H1 (cell line): Measurements from ENCODE around the gene PLIN1. TPM values are rescaled to one million over a fixed set of nuclear protein-coding genes. Genes with fewer than 3 reads are reported as not detected.

ENCODE experiments used
- CTCF ChIA-PET: fragments of 300-600 bp; sonication (Branson Sonifier 250); formaldehyde crosslinking; loops from one replicate; lab custom pipeline; 2021; ENCODE audit not compliant: partially characterized antibody; lab: Charles Lee
- POLR2A ChIA-PET: fragments of 300-600 bp; sonication (Branson Sonifier 250); formaldehyde crosslinking; loops from one replicate; lab custom pipeline; 2021; ENCODE audit warnings: inconsistent platforms; ENCODE audit not compliant: partially characterized antibody; lab: Charles Lee
- DNase-seq, 2 experiments: peaks; one replicate each; pipeline versions ENCODE4 v3.0.0 to v3.0.0-alpha.2; 2010 to 2022; ENCODE audit warnings: low spot score in 2 of 2, low read depth in 1 of 2, mixed read lengths in 1 of 2
- FAIRE-seq: peaks from 2 replicates; lab custom pipeline; 2011; peaks lifted over from hg19 to GRCh38; lab: Jason Lieb, UNC
- H2AFZ ChIP-seq: 2 replicates; pipeline ENCODE4 v1.8.1; 2012; ENCODE audit warnings: low read length, inconsistent platforms
- H2AK5ac ChIP-seq: 2 replicates; pipeline ENCODE4 v1.6.1; 2013; ENCODE audit warnings: low read depth, low read length
- H2BK120ac ChIP-seq: replicated peaks from 2 replicates; pipeline ENCODE3; 2013; ENCODE audit warnings: low read depth, low read length, inconsistent platforms
- H2BK12ac ChIP-seq: 2 replicates; pipeline ENCODE4 v1.6.1; 2013; ENCODE audit warnings: low read depth, low read length
- H2BK15ac ChIP-seq: 2 replicates; pipeline ENCODE4 v1.6.1; 2013; ENCODE audit warnings: low read length
- H2BK20ac ChIP-seq: 2 replicates; pipeline ENCODE4 v1.6.1; 2013; ENCODE audit warnings: low read length
- H2BK5ac ChIP-seq: 2 replicates; pipeline ENCODE4 v1.6.1; 2013; ENCODE audit warnings: low read depth, low read length
- H3K14ac ChIP-seq: 2 replicates; pipeline ENCODE4 v1.6.1; 2013; ENCODE audit warnings: inconsistent platforms; ENCODE audit not compliant: insufficient read length
- H3K18ac ChIP-seq: 2 replicates; pipeline ENCODE4 v1.6.1; 2013; ENCODE audit warnings: low read length; ENCODE audit errors: extremely low read depth
- H3K23ac ChIP-seq: 2 replicates; pipeline ENCODE4 v1.6.1; 2013; ENCODE audit warnings: inconsistent platforms; ENCODE audit not compliant: insufficient read length
- H3K23me2 ChIP-seq: 2 replicates; pipeline ENCODE4 v1.6.1; 2013; ENCODE audit warnings: low read depth, low read length
- H3K27ac ChIP-seq: 2 replicates; pipeline ENCODE4 v1.6.1; 2011; ENCODE audit warnings: low read depth, low read length, inconsistent platforms
- H3K27me3 ChIP-seq, 4 experiments: replicated peaks in 1 of 4; 1 replicate in 1 of 4; 2 replicates in 3 of 4; pipeline versions ENCODE4 v1.6.1 to v1.8.1; 2011 to 2013; ENCODE audit warnings: low read length in 3 of 4, mild to moderate bottlenecking in 3 of 4, inconsistent platforms in 2 of 4, mixed read lengths in 2 of 4, moderate library complexity in 1 of 4; ENCODE audit not compliant: control insufficient read depth in 3 of 4, insufficient read depth in 3 of 4; ENCODE audit errors: extremely low read depth in 1 of 4
- H3K36me3 ChIP-seq, 4 experiments: 2 replicates each; pipeline versions ENCODE4 v1.6.1 to v1.8.1; 2011 to 2013; ENCODE audit warnings: mild to moderate bottlenecking in 4 of 4, low read length in 3 of 4, moderate library complexity in 2 of 4, control low read depth in 1 of 4, inconsistent platforms in 1 of 4; ENCODE audit not compliant: insufficient read depth in 4 of 4, control insufficient read depth in 2 of 4
- H3K4ac ChIP-seq: replicated peaks from 2 replicates; pipeline ENCODE3; 2013; ENCODE audit warnings: low read length, low read depth, mixed read lengths, inconsistent platforms; ENCODE audit not compliant: insufficient read length
- H3K4me1 ChIP-seq, 4 experiments: replicated peaks in 1 of 4; 1 replicate in 1 of 4; 2 replicates in 3 of 4; pipeline versions ENCODE4 v1.6.1 to v1.8.1; 2011 to 2013; ENCODE audit warnings: low read length in 3 of 4, inconsistent platforms in 2 of 4, mixed read lengths in 1 of 4; ENCODE audit not compliant: insufficient read depth in 4 of 4, control insufficient read depth in 3 of 4
- H3K4me2 ChIP-seq, 2 experiments: 2 replicates each; pipeline versions ENCODE4 v1.6.1 to v1.8.1; 2011 to 2013; ENCODE audit warnings: low read depth in 2 of 2, low read length in 2 of 2, control low read depth in 1 of 2, inconsistent platforms in 1 of 2, mild to moderate bottlenecking in 1 of 2; ENCODE audit not compliant: insufficient read depth in 1 of 2
- H3K4me3 ChIP-seq, 4 experiments: fragments of 200-600, 300-600 bp in 1 of 4; sonication (generic), shearing (Covaris generic), sonication (Bioruptor Twin) in 1 of 4; 2 replicates each; pipeline versions ENCODE4 v1.5.1 to v1.8.1; 2011 to 2016; ENCODE audit warnings: low read length in 4 of 4, low read depth in 3 of 4, control low read depth in 2 of 4, inconsistent platforms in 2 of 4, mild to moderate bottlenecking in 2 of 4, mixed read lengths in 1 of 4, moderate library complexity in 1 of 4; ENCODE audit not compliant: insufficient read depth in 2 of 4; ENCODE audit errors: extremely low read depth in 1 of 4
- H3K56ac ChIP-seq: replicated peaks from 2 replicates; pipeline ENCODE3; 2013; ENCODE audit warnings: low read depth, mild to moderate bottlenecking, mixed read lengths, low read length, inconsistent platforms; ENCODE audit not compliant: insufficient read length
- H3K79me1 ChIP-seq: 2 replicates; pipeline ENCODE4 v1.6.1; 2013; ENCODE audit warnings: low read depth, low read length, control low read depth
- H3K79me2 ChIP-seq, 2 experiments: 2 replicates each; pipeline versions ENCODE4 v1.6.1 to v1.8.1; 2012 to 2013; ENCODE audit warnings: low read length in 2 of 2, mild to moderate bottlenecking in 2 of 2, inconsistent platforms in 1 of 2; ENCODE audit not compliant: insufficient read depth in 2 of 2, control insufficient read depth in 1 of 2
- H3K9ac ChIP-seq, 4 experiments: replicated peaks in 1 of 4; 1 replicate in 1 of 4; 2 replicates in 3 of 4; pipeline versions ENCODE4 v1.6.1 to v1.8.1; 2011 to 2013; ENCODE audit warnings: low read depth in 3 of 4, low read length in 3 of 4, control low read depth in 2 of 4, mild to moderate bottlenecking in 2 of 4, moderate library complexity in 2 of 4, inconsistent platforms in 1 of 4; ENCODE audit errors: extremely low read depth in 1 of 4
- H3K9me3 ChIP-seq, 2 experiments: 2 replicates each; pipeline versions ENCODE4 v1.6.1 to v1.8.1; 2012 to 2013; ENCODE audit warnings: mild to moderate bottlenecking in 2 of 2, moderate library complexity in 2 of 2, control low read depth in 1 of 2, inconsistent platforms in 1 of 2, low read depth in 1 of 2, low read length in 1 of 2, mixed read lengths in 1 of 2; ENCODE audit not compliant: insufficient read depth in 2 of 2
- H4K20me1 ChIP-seq, 2 experiments: replicated peaks in 1 of 2; 2 replicates each; pipeline versions ENCODE3 to v1.8.1; 2011 to 2013; ENCODE audit warnings: inconsistent platforms in 2 of 2, low read length in 2 of 2, mild to moderate bottlenecking in 1 of 2; ENCODE audit not compliant: insufficient read depth in 2 of 2, control insufficient read depth in 1 of 2
- H4K5ac ChIP-seq: 2 replicates; pipeline ENCODE4 v1.6.1; 2013; ENCODE audit warnings: low read length, low read depth, mixed read lengths, inconsistent platforms; ENCODE audit not compliant: insufficient read length
- H4K8ac ChIP-seq: 2 replicates; pipeline ENCODE4 v1.8.0; 2013; ENCODE audit warnings: mild to moderate bottlenecking, moderate library complexity, low read length, inconsistent platforms; ENCODE audit not compliant: insufficient read depth; ENCODE audit errors: extremely low read depth
- H4K91ac ChIP-seq: replicated peaks from 2 replicates; pipeline ENCODE3; 2013; ENCODE audit warnings: low read length, mixed read lengths, inconsistent platforms; ENCODE audit not compliant: insufficient read length
- CBX8 ChIP-seq: fragments of 300-800, 300-1000 bp; sonication (generic); IDR thresholded peaks from 2 replicates; pipeline ENCODE4 v1.7.1; 2016; ENCODE audit warnings: low read depth, low read length, borderline replicate concordance
- CEBPB ChIP-seq: IDR thresholded peaks from 2 replicates; pipeline ENCODE4 v1.6.1; 2012; ENCODE audit warnings: low read depth, low read length
- CHD1 ChIP-seq: IDR thresholded peaks from 2 replicates; pipeline ENCODE4 v1.6.1; 2012; ENCODE audit warnings: low read depth, low read length, improper control_type of control experiment
- CHD2 ChIP-seq: IDR thresholded peaks from 2 replicates; pipeline ENCODE4 v1.6.1; 2012; ENCODE audit warnings: low read length, improper control_type of control experiment
- KDM1A ChIP-seq: fragments of 200-600, 300-600 bp; sonication (generic); IDR thresholded peaks from 2 replicates; pipeline ENCODE4 v1.7.1; 2016; ENCODE audit warnings: mild to moderate bottlenecking, low read length, borderline replicate concordance
- KDM5A ChIP-seq: fragments of 200-600 bp; IDR thresholded peaks from 2 replicates; pipeline ENCODE4 v1.7.1; 2012; ENCODE audit warnings: mild to moderate bottlenecking, low read length, inconsistent platforms, mixed read lengths
- PHF8 ChIP-seq: fragments of 200-600 bp; sonication (generic); conservative IDR thresholded peaks from 2 replicates; pipeline ENCODE4 v1.7.1; 2012; ENCODE audit warnings: low read depth, mild to moderate bottlenecking, inconsistent platforms, low read length, moderate library complexity
- POLR2AphosphoS5 ChIP-seq: IDR thresholded peaks from 2 replicates; pipeline ENCODE4 v1.6.1; 2011; ENCODE audit warnings: low read depth, low read length
- RXRA ChIP-seq: IDR thresholded peaks from 2 replicates; pipeline ENCODE4 v1.6.1; 2011; ENCODE audit warnings: low read depth, mild to moderate bottlenecking, low read length, moderate library complexity; ENCODE audit not compliant: insufficient read depth
- SIRT6 ChIP-seq: IDR thresholded peaks from one replicate; pipeline ENCODE4 v1.7.1; 2012; ENCODE audit warnings: low read length, inconsistent platforms
- SIX5 ChIP-seq: IDR thresholded peaks from 2 replicates; pipeline ENCODE4 v1.6.1; 2011; ENCODE audit warnings: mild to moderate bottlenecking, low read depth, low read length
- SP1 ChIP-seq: IDR thresholded peaks from 2 replicates; pipeline ENCODE4 v1.6.1; 2011; ENCODE audit warnings: low read depth, low read length
- TAF1 ChIP-seq: IDR thresholded peaks from 2 replicates; pipeline ENCODE4 v1.6.1; 2011; ENCODE audit warnings: mild to moderate bottlenecking, low read depth, low read length
- TBP ChIP-seq: IDR thresholded peaks from 2 replicates; pipeline ENCODE4 v1.6.1; 2011; ENCODE audit warnings: low read depth, low read length, improper control_type of control experiment
- TEAD4 ChIP-seq: IDR thresholded peaks from 2 replicates; pipeline ENCODE4 v1.6.1; 2012; ENCODE audit warnings: low read depth, low read length, inconsistent platforms, mixed read lengths
- YY1 ChIP-seq: IDR thresholded peaks from 2 replicates; pipeline ENCODE4 v1.6.1; 2011; ENCODE audit warnings: low read depth, mild to moderate bottlenecking, low read length
- whole genome bisulfite sequencing, 2 experiments: shearing (Covaris generic) in 1 of 2; methylation state at CpG; one replicate each; pipeline versions ENCODE4 v1.1.6 to v1.1.7; 2013 to 2015; ENCODE audit warnings: low lambda C conversion rate in 2 of 2, mixed read lengths in 2 of 2, inconsistent platforms in 1 of 2, low coverage in 1 of 2, missing lambda C conversion rate in 1 of 2; ENCODE audit not compliant: insufficient replicate concordance in 2 of 2, insufficient coverage in 1 of 2, insufficient read length in 1 of 2; ENCODE audit errors: extremely low coverage in 1 of 2, missing lambda C conversion rate in 1 of 2; 5-methylcytosine and 5-hydroxymethylcytosine counted together
- polyA plus RNA-seq, 7 experiments: library from polyadenylated mRNA; depleted of rRNA in 3 of 7; stranded (reverse) in 5 of 7; unstranded in 2 of 7; fragments of >200 nt in 5 of 7; fragments of 200-250 nt in 2 of 7; gene quantifications; 1 replicate in 5 of 7; 2 replicates in 1 of 7; 4 replicates in 1 of 7; pipeline versions ENCODE4 v1.2.1 to v1.2.3, GENCODE V29; 2011 to 2013; ENCODE audit warnings: missing spikeins in 2 of 7, mixed read lengths in 2 of 7
- total RNA-seq: library from RNA; stranded (reverse); fragmentation: NEBNext Ultra II Directional; extraction: Animal tissue kit (Norgen Biotek cat#: 25700); gene quantifications from 2 replicates; pipeline ENCODE4 v1.2.1, GENCODE V29; 2021

Gene PLIN1
- total and polyA plus RNA-seq, 2 of the 8 experiments (the other 6 are each of a cell fraction or from before 2014, with no cell fraction given) = 0.33 TPM; not detected in 1

DNA sequence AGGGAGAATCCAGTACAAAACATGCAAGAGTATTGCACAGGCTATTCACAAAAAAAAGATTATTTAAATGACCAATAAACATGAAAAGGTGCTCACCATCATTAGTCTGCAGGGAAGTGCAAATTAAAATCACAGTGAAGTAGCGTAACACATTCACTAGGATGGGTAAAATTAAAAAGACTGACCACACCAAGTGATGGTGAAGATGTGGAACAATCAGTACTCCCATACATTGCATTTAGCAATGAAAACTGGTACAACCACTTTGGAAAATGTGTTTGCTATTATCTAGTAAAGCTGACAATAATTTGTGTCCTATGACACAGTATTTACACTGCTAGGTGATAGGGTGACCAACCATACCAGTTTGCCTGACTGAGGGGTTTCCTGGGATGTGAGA is 45.5 kb upstream of the PLIN1 start:
- no peak overlapping the region for H2BK20ac ChIP-seq
- H4K91ac ChIP-seq = no peak overlapping the region
- no peaks in the 10 kb centered on the region for H3K36me3 ChIP-seq
- no peaks in the 10 kb centered on the region for H3K23me2 ChIP-seq
- no peaks in the 10 kb centered on the region for H3K79me1 ChIP-seq
- 100% methylated on average over 1 of the region's 1 CpG; no CpG with 5 or more reads in 1 of the 2 experiments for WGBS, 2 experiments
- no peak overlapping the region for H3K9ac ChIP-seq
- no peaks in the 10 kb centered on the region for H3K79me2 ChIP-seq
- no peaks in the 10 kb centered on the region; a peak in 1 of 7 replicates for H3K27me3 ChIP-seq
- H2AFZ ChIP-seq = no peak overlapping the region
- H3K18ac ChIP-seq = no peak overlapping the region
- H3K4me3 ChIP-seq = no peak overlapping the region
- H3K56ac ChIP-seq = no peak overlapping the region
- no peak overlapping the region for H2BK120ac ChIP-seq
- no peak overlapping the region for H3K27ac ChIP-seq
- H4K20me1 ChIP-seq = no peaks in the 10 kb centered on the region
- H2BK12ac ChIP-seq = no peak overlapping the region
- H3K23ac ChIP-seq = no peak overlapping the region
- H3K4ac ChIP-seq = no peak overlapping the region
- H4K8ac ChIP-seq = no peak overlapping the region
- H3K4me1 ChIP-seq = no peaks in the 10 kb centered on the region
- TF ChIP-seq PHF8 (no peak), POLR2AphosphoS5 (no peak), SIRT6 (no peak), SIX5 (no peak), CEBPB (no peak), TEAD4 (no peak), RXRA (no peak), CBX8 (no peak), TAF1 (no peak), YY1 (no peak), CHD2 (no peak), TBP (no peak), CHD1 (no peak), KDM1A (no peak), SP1 (no peak), KDM5A (no peak)
- H3K4me2 ChIP-seq = no peak overlapping the region
- ChIA-PET POLR2A (interaction anchor here (0.9 kb wide), 1 partner anchor 23 kb away, joined by 3 read pairs; no protein-coding TSS in a partner anchor), CTCF (no interaction called here)
- no peak overlapping the region for H2BK5ac ChIP-seq
- H4K5ac ChIP-seq = no peak overlapping the region
- DNase-seq = no peak
- H3K9me3 ChIP-seq = peaks cover 3 to 8% of the 10 kb centered on the region in 2 experiments; a peak in 2 of 4 replicates
- H2AK5ac ChIP-seq = no peak overlapping the region
- H3K14ac ChIP-seq = no peak overlapping the region
- no peak for FAIRE-seq
- no peak overlapping the region for H2BK15ac ChIP-seq
